Common myeloid progenitor, CD34-positive (primary cell): ENCODE measurements around the gene DHRS13.
A peak's percentile ranks its signal among the peaks of the same experiment; 100 is the strongest.
"Not testable (repeated sequence)": the region's sequence is repeated elsewhere in the genome, so short reads cannot be mapped to it uniquely, and the experiment has no call there.

ENCODE experiments used
- CTCF ChIA-PET: fragments of 350-600 bp; sonication (Branson Sonifier 250); formaldehyde crosslinking; loops from one replicate; lab custom pipeline; 2021; ENCODE audit warnings: antibody characterized with exemption; lab: Charles Lee
- POLR2A ChIA-PET: fragments of 350-600 bp; sonication (Branson Sonifier 250); formaldehyde crosslinking; loops from one replicate; lab custom pipeline; 2021; ENCODE audit warnings: antibody characterized with exemption; lab: Charles Lee
- DNase-seq, 3 donors: peaks; one replicate each; pipeline versions ENCODE4 v3.0.0 to v3.0.0-alpha.2; 2013
- H3K27ac ChIP-seq, 2 experiments: 1 replicate in 1 of 2; 2 replicates in 1 of 2; pipeline ENCODE4 v1.7.0; 2013; ENCODE audit warnings: inconsistent platforms in 2 of 2, low read length in 2 of 2, mild to moderate bottlenecking in 2 of 2, low read depth in 1 of 2, moderate library complexity in 1 of 2; ENCODE audit not compliant: severe bottlenecking in 2 of 2, insufficient read depth in 1 of 2, poor library complexity in 1 of 2
- H3K27me3 ChIP-seq, 5 experiments: replicated peaks in 2 of 5; 1 replicate in 3 of 5; 2 replicates in 2 of 5; pipeline versions ENCODE4 v1.6.1 to v1.7.0; 2013; ENCODE audit warnings: low read length in 4 of 5, mild to moderate bottlenecking in 2 of 5, moderate library complexity in 2 of 5, inconsistent platforms in 1 of 5; ENCODE audit not compliant: insufficient read depth in 5 of 5, control insufficient read depth in 4 of 5
- H3K36me3 ChIP-seq, 4 experiments: 1 replicate in 2 of 4; 2 replicates in 2 of 4; pipeline versions ENCODE4 v1.6.1 to v1.7.0; 2013; ENCODE audit warnings: low read length in 3 of 4, control low read depth in 1 of 4, mild to moderate bottlenecking in 1 of 4; ENCODE audit not compliant: control insufficient read depth in 4 of 4, insufficient read depth in 4 of 4
- H3K4me1 ChIP-seq, 4 experiments: 1 replicate in 3 of 4; 2 replicates in 1 of 4; pipeline versions ENCODE4 v1.6.1 to v1.7.1; 2013; ENCODE audit warnings: low read length in 3 of 4, mild to moderate bottlenecking in 3 of 4, control low read depth in 1 of 4, inconsistent platforms in 1 of 4, moderate library complexity in 1 of 4; ENCODE audit not compliant: control insufficient read depth in 4 of 4, insufficient read depth in 4 of 4; ENCODE audit errors: control extremely low read depth in 1 of 4
- H3K4me3 ChIP-seq, 7 experiments: 1 replicate in 4 of 7; 2 replicates in 3 of 7; pipeline versions ENCODE4 v1.5.1 to v1.7.0; 2013; ENCODE audit warnings: mild to moderate bottlenecking in 7 of 7, low read length in 6 of 7, moderate library complexity in 6 of 7, inconsistent platforms in 2 of 7, low read depth in 2 of 7, control low read depth in 1 of 7; ENCODE audit not compliant: insufficient read depth in 4 of 7, control insufficient read depth in 1 of 7; ENCODE audit errors: extremely low read depth in 1 of 7
- H3K9me3 ChIP-seq, 5 experiments: 1 replicate in 4 of 5; 2 replicates in 1 of 5; pipeline versions ENCODE4 v1.6.1 to v1.7.1; 2013; ENCODE audit warnings: low read length in 4 of 5, mild to moderate bottlenecking in 2 of 5, inconsistent platforms in 1 of 5, low read depth in 1 of 5, moderate library complexity in 1 of 5; ENCODE audit not compliant: control insufficient read depth in 4 of 5, insufficient read depth in 2 of 5; ENCODE audit errors: control extremely low read depth in 1 of 5
- WGBS: methylation state at CpG from one replicate; pipeline ENCODE4 v1.1.5; 2013; ENCODE audit not compliant: insufficient coverage; 5-methylcytosine and 5-hydroxymethylcytosine counted together

DHRS13 gene

DNA sequence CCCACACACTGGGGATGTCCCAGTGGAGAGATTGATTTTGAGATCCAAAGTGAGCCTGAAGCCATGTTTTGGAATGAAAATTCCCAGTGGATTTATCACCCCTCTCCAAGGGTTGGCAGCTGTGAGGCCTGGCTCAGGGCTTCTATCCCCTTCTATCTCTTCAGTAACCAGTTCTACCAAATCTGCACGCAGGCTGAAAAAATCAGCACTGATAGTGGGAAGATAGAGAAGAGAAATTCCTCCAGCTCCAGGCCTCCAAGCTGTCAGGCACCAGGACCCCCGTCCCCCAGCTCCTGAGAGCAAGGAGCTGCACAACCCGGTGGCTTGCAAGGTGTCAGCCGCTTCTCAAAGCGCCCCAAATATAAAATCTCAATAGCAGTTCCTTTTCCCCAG lies 6.4 kb downstream of the DHRS13 start:
- 0% methylated on average over 2 of the region's 5 CpGs for WGBS
- peaks cover 22 to 62% (median 49%) of the 10 kb centered on the region in 4 experiments for H3K4me1 ChIP-seq

DNA sequence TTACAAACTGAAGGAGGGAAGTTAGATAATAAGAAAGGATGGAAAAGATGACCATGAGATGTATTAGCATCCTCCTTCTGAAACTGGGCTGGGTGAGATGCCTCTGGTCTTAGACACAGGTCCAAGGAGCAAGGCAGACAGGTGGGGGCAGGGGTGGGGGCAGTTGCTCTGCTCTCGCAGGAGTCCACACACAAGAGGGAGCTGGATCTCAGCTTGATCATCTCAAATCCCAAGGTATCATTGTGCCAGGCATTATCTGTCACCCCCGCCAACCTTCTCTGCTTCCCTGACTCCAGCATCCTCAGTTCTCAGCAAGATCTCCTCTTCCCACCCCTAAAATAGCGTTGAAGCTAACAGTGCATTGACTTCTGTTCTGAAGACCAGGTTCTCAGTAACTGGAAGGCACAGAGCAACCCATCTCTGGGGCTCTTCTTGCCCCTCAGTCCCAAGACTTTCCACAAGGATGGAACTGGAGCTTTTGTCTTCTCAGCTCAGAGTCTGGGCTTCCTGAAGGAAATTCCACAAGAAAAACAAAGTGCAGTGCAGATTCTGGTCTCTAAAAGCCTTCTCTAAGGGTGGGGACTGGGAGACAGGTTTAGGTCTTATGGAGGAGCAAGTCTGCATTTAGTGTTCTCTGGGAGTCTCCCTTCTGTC lies 7.0 kb downstream of the DHRS13 start:
- no peaks in the 10 kb centered on the region for H3K9me3 ChIP-seq
- 58% methylated on average over 2 of the region's 3 CpGs for whole genome bisulfite sequencing
- peaks cover 0 to 16% (median 15%) of the 10 kb centered on the region in 4 experiments for H3K36me3 ChIP-seq
- POLR2A ChIA-PET: no interaction called here
- H3K4me1 ChIP-seq: peaks cover 22 to 61% (median 44%) of the 10 kb centered on the region in 4 experiments
- peak overlapping the region; percentile 34 to 86 for H3K27ac ChIP-seq
- no peaks in the 10 kb centered on the region for H3K27me3 ChIP-seq
- peak overlapping the region in 6 of 7 experiments; percentile 80 to 90 (median 86) for H3K4me3 ChIP-seq
- CTCF ChIA-PET: interaction anchor here (0.7 to 3.3 kb wide), 11 partner anchors 8 to 169 kb away, joined by 3 to 19 read pairs (median 4); partner anchors contain the start of genes FAM222B and TLCD1
- no peak for DNase-seq

More for the DNA sequence above, 6.4 kb downstream of the DHRS13 start:
- H3K4me3 ChIP-seq: peak overlapping the region; percentile 75 to 90 (median 85)
- ChIA-PET POLR2A (no interaction called here), CTCF (interaction anchor here (0.7 to 3.3 kb wide), 9 partner anchors 11 to 170 kb away, joined by 3 to 19 read pairs (median 3); partner anchors contain the start of genes FAM222B and TLCD1)
- no peaks in the 10 kb centered on the region for H3K9me3 ChIP-seq
- H3K27ac ChIP-seq: peak overlapping the region; percentile 58 to 86
- no peak for DNase-seq
- peaks cover 0 to 14% (median 11%) of the 10 kb centered on the region in 4 experiments for H3K36me3 ChIP-seq
- H3K27me3 ChIP-seq: no peaks in the 10 kb centered on the region

DNA sequence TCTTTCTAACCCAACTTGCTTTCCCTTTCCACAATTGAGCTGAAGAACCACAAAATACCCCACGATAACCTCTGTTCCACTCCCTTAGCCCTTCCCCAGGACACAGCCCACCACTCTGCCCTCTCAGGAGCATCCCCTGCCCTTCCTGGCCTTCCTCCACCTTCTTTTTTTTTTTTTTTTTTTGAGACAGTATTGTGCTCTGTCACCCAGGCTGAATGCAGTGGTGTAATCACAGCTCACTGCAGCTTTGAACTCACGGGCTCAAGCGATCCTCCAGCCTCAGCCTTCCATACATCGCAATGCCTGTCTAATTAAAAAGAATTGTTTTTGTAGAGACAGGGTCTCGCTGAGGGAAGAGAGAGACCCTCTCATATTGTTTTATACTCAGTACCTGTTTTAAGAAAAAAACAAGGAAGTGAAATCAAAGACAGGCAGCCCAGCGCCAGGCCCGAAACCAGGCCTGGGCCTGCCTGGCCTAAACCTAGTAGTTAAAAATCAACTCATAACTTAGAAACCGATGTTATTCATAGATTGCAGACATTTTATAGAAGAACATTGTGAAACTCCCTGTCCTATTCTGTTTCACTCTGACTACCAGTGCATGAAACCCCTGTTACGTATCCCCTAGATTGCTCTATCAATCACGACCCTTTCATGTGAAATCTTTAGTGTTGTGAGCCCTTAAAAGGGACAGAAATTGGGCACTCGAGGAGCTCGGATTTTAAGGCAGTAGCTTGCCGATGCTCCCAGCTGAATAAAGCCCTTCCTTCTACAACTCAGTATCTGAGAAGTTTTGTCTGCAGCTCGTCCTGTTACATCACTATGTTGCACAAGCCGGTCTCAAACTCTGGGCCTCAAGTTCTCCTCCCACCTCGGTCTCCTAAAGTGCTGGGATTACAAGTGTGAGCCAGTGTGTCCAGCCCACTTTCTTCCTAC lies 9.4 kb downstream of the DHRS13 start:
- Histone ChIP-seq H3K4me1 (peaks cover 22 to 61% (median 48%) of the 10 kb centered on the region in 4 experiments), H3K4me3 (peak overlapping the region in 3 of 7 experiments; percentile 32 to 62 (median 44)), H3K27ac (peak overlapping the region; percentile 54 to 78), H3K36me3 (peaks cover 0 to 14% (median 11%) of the 10 kb centered on the region in 4 experiments)
- POLR2A ChIA-PET, H3K9me3 ChIP-seq, H3K27me3 ChIP-seq: not testable (repeated sequence)
- 67% methylated on average over 8 of the region's 16 CpGs for WGBS
- CTCF ChIA-PET: interaction anchor here (0.9 to 3.1 kb wide), 7 partner anchors 9 to 129 kb away, joined by 3 to 14 read pairs (median 3); partner anchors contain the start of genes DHRS13 and PHF12
- DNase-seq: peak in 2 of 3 donors; percentile 25 to 33

DNA sequence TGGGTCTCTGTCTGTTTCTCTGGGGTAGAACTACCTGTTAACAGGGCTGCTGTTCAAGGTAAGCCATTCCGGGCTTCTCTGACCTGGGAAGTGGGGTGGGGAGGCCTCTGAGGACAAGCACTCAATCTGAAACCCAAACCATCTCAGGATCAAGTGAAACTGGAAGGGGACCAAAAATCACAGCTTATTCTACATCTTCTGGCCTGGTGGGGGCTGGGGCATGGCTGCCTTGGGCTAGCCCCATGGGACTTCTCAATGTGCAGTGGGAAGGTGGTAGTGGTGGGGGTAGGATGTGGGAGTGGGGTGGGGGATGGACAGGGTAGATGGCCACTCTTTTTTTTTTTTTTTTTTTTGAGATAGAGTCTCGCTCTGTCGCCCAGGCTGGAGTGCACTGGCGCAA lies 10.9 kb downstream of the DHRS13 start:
- Histone ChIP-seq H3K4me3 (no peak overlapping the region), H3K27ac (peak overlapping the region in 1 of 2 experiments; percentile 78), H3K36me3 (peaks cover 0 to 29% (median 21%) of the 10 kb centered on the region in 4 experiments), H3K27me3 (no peaks in the 10 kb centered on the region), H3K9me3 (no peaks in the 10 kb centered on the region), H3K4me1 (peaks cover 22 to 51% (median 38%) of the 10 kb centered on the region in 4 experiments)
- no peak for DNase-seq
- POLR2A ChIA-PET: no interaction called here
- 96% methylated on average over 3 of the region's 4 CpGs for WGBS
- CTCF ChIA-PET: interaction anchor here (1.0 to 3.1 kb wide), 7 partner anchors 10 to 60 kb away, joined by 3 to 14 read pairs (median 4); partner anchors contain the start of genes DHRS13 and PHF12

DNA sequence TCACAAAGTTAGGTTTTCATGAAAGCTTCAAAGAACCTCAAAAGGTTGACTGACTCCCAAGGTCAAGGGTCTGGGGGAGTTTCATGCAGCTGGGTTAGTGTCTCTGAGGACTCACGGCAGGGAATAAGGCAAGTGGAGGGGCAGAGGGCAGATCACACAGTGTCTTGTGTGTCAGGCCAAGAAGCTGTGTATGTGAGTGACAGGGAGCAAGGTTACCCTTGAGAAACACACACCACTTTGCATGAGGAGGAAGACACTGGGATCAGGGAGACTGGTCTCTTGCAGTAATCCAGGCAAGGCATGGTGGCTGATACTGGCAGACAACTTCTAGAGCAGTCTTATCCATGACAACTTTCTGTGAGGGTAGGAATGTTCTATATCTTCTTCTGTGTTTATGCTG lies 11.7 kb downstream of the DHRS13 start:
- 100% methylated on average over 1 of the region's 1 CpG for WGBS
- CTCF ChIA-PET: interaction anchor here (1.1 to 3.1 kb wide), 6 partner anchors 9 to 26 kb away, joined by 3 to 14 read pairs (median 4); partner anchors contain the start of gene DHRS13
- Histone ChIP-seq H3K4me3 (no peak overlapping the region), H3K4me1 (peaks cover 16 to 43% (median 32%) of the 10 kb centered on the region in 4 experiments), H3K27ac (peak overlapping the region in 1 of 2 experiments; percentile 78), H3K36me3 (peaks cover 0 to 38% (median 27%) of the 10 kb centered on the region in 4 experiments), H3K27me3 (no peaks in the 10 kb centered on the region), H3K9me3 (no peaks in the 10 kb centered on the region)
- no peak for DNase-seq
- POLR2A ChIA-PET: interaction anchor here (0.6 kb wide), 1 partner anchor 172 kb away, joined by 3 read pairs; the partner anchor contains the start of gene RPL23A

DNA sequence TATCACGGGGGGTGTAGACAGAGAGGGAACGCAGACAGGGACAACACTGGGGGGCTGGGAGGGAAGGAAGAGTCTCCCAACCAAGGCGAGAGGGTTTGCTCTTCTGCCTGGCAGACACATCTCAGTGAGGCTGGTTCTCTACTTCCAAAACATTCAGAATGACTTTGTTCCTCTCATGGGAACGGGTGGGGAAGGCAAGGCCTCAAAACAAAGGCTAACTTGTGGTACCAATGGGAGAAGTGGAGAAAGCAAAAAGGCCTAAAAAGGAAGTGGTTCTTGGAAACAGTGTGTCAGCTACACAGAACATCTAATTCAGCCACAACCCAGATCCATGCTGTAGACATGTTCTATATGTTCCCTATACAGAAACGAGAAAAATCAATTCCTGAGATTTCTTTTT lies 12.9 kb downstream of the DHRS13 start:
- no peak overlapping the region for H3K27ac ChIP-seq
- peaks cover 6 to 36% (median 26%) of the 10 kb centered on the region in 4 experiments for H3K4me1 ChIP-seq
- CTCF ChIA-PET: interaction anchor here (1.1 to 1.8 kb wide), 2 partner anchors 13 to 19 kb away, joined by 3 read pairs; partner anchors contain the start of gene DHRS13
- 100% methylated on average over 1 of the region's 5 CpGs for WGBS
- no peaks in the 10 kb centered on the region for H3K27me3 ChIP-seq
- POLR2A ChIA-PET: no interaction called here
- no peaks in the 10 kb centered on the region for H3K9me3 ChIP-seq
- no peak overlapping the region for H3K4me3 ChIP-seq
- DNase-seq: no peak
- H3K36me3 ChIP-seq: peaks cover 0 to 50% (median 37%) of the 10 kb centered on the region in 4 experiments
